ENCODE results near the gene AGBL4. TPM values are rescaled to one million over a fixed set of nuclear protein-coding genes. Genes with fewer than 3 reads are reported as not detected.
"Not testable (repeated sequence)": the region's sequence is repeated elsewhere in the genome, so short reads cannot be mapped to it uniquely, and the experiment has no call there.

Gene AGBL4
- total and polyA plus RNA-seq, 10 donors = 0.05 to 1.8 (median 0.32) TPM; not detected in 1

GRCh38 chr1:49319426-49319963 lies 704.3 kb downstream of the AGBL4 start:
- Histone ChIP-seq H3K4me1 (no peaks in the 10 kb centered on the region), H3K27ac (no peak overlapping the region), H3K36me3 (no peaks in the 10 kb centered on the region), H3K27me3 (replicated peaks in 1 of 7) (no peaks in the 10 kb centered on the region), H3K9me3 (peaks cover 0 to 5% (median 2%) of the 10 kb centered on the region in 8 donors), H3K4me3 (no peak overlapping the region)
- DNase-seq = no peak
- intact Hi-C loops (cut with DNase I; ENCODE audit: low total_unique reads) = no loop called here
- TF ChIP-seq CTCF (IDR thresholded peaks at IDR 0.05 in 8 of 11, conservative IDR thresholded peaks at IDR 0.05 in 3 of 11) (no peak), POLR2A (IDR thresholded peaks at IDR 0.05) (no peak), POLR2AphosphoS5 (IDR thresholded peaks at IDR 0.05) (no peak)

DNA sequence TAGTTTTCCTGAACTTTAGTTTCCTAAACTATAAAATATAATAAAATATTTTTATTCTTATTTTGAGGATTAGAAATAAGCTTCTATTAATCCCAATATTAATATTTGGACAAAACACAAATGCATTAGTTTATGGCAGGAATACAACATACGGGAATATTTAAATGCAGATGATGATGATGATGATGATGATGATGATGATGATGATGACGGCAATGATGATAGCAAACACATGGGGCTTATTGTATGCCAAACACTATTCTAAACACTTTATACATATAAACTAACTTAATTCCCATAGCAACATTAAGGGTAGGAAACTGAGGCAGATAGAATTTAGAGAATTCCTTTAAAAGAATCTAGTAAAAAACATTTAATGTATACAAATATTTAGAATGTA lies 705.5 kb downstream of the AGBL4 start:
- no peak for TF ChIP-seq POLR2A (IDR thresholded peaks at IDR 0.05)
- no peak for TF ChIP-seq POLR2AphosphoS5 (IDR thresholded peaks at IDR 0.05)
- no peak for TF ChIP-seq CTCF (IDR thresholded peaks at IDR 0.05 in 8 of 11, conservative IDR thresholded peaks at IDR 0.05 in 3 of 11)
- DNase-seq = no peak
- H3K27me3 ChIP-seq (replicated peaks in 1 of 7) = no peaks in the 10 kb centered on the region
- no peaks in the 10 kb centered on the region for H3K4me1 ChIP-seq
- H3K36me3 ChIP-seq = no peaks in the 10 kb centered on the region
- WGBS, 5 donors = 86 to 97% (median 93%) methylated on average over 2 of the region's 2 CpGs
- intact Hi-C loops (cut with DNase I; ENCODE audit: low total_unique reads) = no loop called here
- H3K9me3 ChIP-seq = peaks cover 0 to 11% (median 7%) of the 10 kb centered on the region in 8 donors
- no peak overlapping the region for H3K27ac ChIP-seq
- H3K4me3 ChIP-seq = no peak overlapping the region

DNA sequence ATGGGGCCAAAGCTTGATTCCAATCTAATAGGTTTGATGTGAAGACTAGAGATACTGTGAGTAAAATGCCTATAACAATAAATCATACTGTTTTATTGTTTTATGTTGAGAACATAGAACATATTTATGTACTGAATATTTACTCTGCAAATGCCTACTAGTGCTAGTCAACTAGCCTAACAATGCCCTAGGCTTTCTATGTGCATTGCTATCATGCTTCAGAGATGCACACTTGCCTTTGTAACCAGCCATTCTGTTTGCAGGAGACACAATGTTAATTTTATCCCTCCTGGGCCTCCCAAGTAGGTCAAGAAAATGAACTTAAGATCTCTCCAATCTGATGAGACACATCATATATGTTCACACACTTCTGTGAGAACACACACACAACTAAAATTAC lies 716.3 kb downstream of the AGBL4 start:
- Histone ChIP-seq H3K36me3 (no peaks in the 10 kb centered on the region), H3K4me3 (no peak overlapping the region), H3K9me3 (peaks cover 0 to 9% (median 0%) of the 10 kb centered on the region in 8 donors), H3K4me1 (no peaks in the 10 kb centered on the region), H3K27ac (no peak overlapping the region), H3K27me3 (replicated peaks in 1 of 7) (no peaks in the 10 kb centered on the region)
- no peak for DNase-seq
- TF ChIP-seq CTCF (IDR thresholded peaks at IDR 0.05 in 8 of 11, conservative IDR thresholded peaks at IDR 0.05 in 3 of 11) (no peak), POLR2A (IDR thresholded peaks at IDR 0.05) (no peak), POLR2AphosphoS5 (IDR thresholded peaks at IDR 0.05) (no peak)
- intact Hi-C loops (cut with DNase I; ENCODE audit: low total_unique reads) = no loop called here

DNA sequence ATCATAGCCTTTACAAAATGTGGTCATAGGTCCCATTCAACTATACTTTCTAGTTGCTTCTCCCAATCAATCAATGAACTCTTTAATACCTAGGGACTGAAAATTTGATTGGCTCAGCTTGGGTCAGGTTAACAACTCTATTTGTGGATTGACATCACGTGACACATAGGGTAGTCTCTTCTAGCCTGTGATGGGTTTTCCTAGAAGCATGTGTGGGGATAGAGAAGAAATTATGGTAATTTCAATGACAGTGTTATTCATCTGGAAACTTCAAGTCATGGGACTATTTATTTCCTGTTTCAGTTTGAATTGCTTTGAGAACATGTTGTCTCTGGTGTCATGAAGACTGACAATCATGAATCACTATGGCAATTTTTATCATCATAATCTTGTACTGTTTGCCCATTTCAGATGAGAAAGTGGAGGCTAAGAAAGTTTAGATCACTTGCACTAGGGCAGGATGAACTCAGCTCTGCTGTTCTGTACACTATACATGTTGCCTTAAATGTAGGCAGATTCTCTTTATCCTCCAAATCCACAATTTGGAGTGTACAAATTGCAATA lies 717.2 kb downstream of the AGBL4 start:
- H3K36me3 ChIP-seq = no peaks in the 10 kb centered on the region
- no peak overlapping the region for H3K27ac ChIP-seq
- no peak for DNase-seq
- TF ChIP-seq POLR2A (IDR thresholded peaks at IDR 0.05) (no peak), POLR2AphosphoS5 (IDR thresholded peaks at IDR 0.05) (no peak), CTCF (IDR thresholded peaks at IDR 0.05 in 8 of 11, conservative IDR thresholded peaks at IDR 0.05 in 3 of 11) (no peak)
- no peaks in the 10 kb centered on the region for H3K27me3 ChIP-seq (replicated peaks in 1 of 7)
- H3K9me3 ChIP-seq = peaks cover 0 to 16% (median 0%) of the 10 kb centered on the region in 8 donors
- H3K4me1 ChIP-seq = no peaks in the 10 kb centered on the region
- WGBS, 5 donors = 48 to 82% (median 66%) methylated on average over 1 of the region's 1 CpG
- intact Hi-C loops (cut with DNase I; ENCODE audit: low total_unique reads) = no loop called here
- no peak overlapping the region for H3K4me3 ChIP-seq

GRCh38 chr1:49302400-49302799 lies 721.4 kb downstream of the AGBL4 start:
- H3K4me3 ChIP-seq; DNase-seq; H3K36me3 ChIP-seq; H3K27ac ChIP-seq; H3K27me3 ChIP-seq (replicated peaks in 1 of 7); intact Hi-C loops (cut with DNase I; ENCODE audit: low total_unique reads): not testable (repeated sequence)
- WGBS, 5 donors = 81 to 96% (median 85%) methylated on average over 2 of the region's 2 CpGs
- H3K9me3 ChIP-seq = peaks cover 0 to 18% (median 0%) of the 10 kb centered on the region in 8 donors
- peaks cover 0 to 12% (median 7%) of the 10 kb centered on the region in 6 donors for H3K4me1 ChIP-seq
